GM12891 (cell line): ENCODE results near the gene TUT1.

Source experiments
- POLR2A ChIP-seq: IDR thresholded peaks from 2 replicates; pipeline ENCODE4 v1.6.1; 2011; ENCODE audit warnings: low read depth, low read length, control low read depth
- POLR2AphosphoS5 ChIP-seq: IDR thresholded peaks from 2 replicates; pipeline ENCODE4 v1.6.1; 2011; ENCODE audit warnings: low read depth, low read length, control low read depth
- TAF1 ChIP-seq: IDR thresholded peaks from 2 replicates; pipeline ENCODE4 v1.6.1; 2011; ENCODE audit warnings: low read depth, low read length, control low read depth

- peak; percentile 46; the same call in 1 of the 2 replicates for TF ChIP-seq POLR2A
- TF ChIP-seq POLR2AphosphoS5: no peak
- no peak for TF ChIP-seq TAF1
These were observed 9.2 kb upstream of the TUT1 start for GRCh38 chr11:62600367-62601121.
